K562 (cell line): Measurements from ENCODE around the gene ULK3. TPM values are rescaled to one million over a fixed set of nuclear protein-coding genes. Genes with fewer than 3 reads are reported as not detected.
A peak's percentile ranks its signal among the peaks of the same experiment; 100 is the strongest.

ENCODE experiments used
- BCOR ChIP-seq: fragments of 450-650 bp; IDR thresholded peaks from 2 replicates; pipeline ENCODE4 v1.6.1; 2016
- BDP1 ChIP-seq: IDR thresholded peaks from 3 replicates; pipeline ENCODE4 v1.6.1; 2011; ENCODE audit not compliant: insufficient read length, insufficient read depth
- BRD4 ChIP-seq: fragments of 200-600 bp; sonication (generic); IDR thresholded peaks from 2 replicates; pipeline ENCODE4 v1.6.1; 2017; ENCODE audit warnings: inconsistent platforms
- ELK3 ChIP-seq: fragments of 450-650 bp; formaldehyde crosslinking; IDR thresholded peaks from 2 replicates; pipeline ENCODE4 v1.4.0; 2020; ENCODE audit warnings: mild to moderate bottlenecking
- ESRRA ChIP-seq: fragments of 450-650 bp; IDR thresholded peaks from 2 replicates; pipeline ENCODE4 v1.6.1; 2014; ENCODE audit warnings: low read depth, mild to moderate bottlenecking, moderate library complexity, borderline replicate concordance
- FOXA3 ChIP-seq, 2 experiments: fragments of 450-650 bp in 1 of 2; sonication (generic) in 1 of 2; formaldehyde crosslinking; IDR thresholded peaks in 1 of 2; conservative IDR thresholded peaks in 1 of 2; 2 replicates each; pipeline versions ENCODE4 v1.4.0 to v1.8.0; 2020 to 2022; ENCODE audit warnings: mild to moderate bottlenecking in 2 of 2, missing genetic modification reagents in 1 of 2
- GABPB2 ChIP-seq: fragments of 250-450 bp; sonication (Bioruptor Pico); conservative IDR thresholded peaks from 2 replicates; pipeline ENCODE4 v1.5.1; 2021; ENCODE audit warnings: mild to moderate bottlenecking
- KAT2B ChIP-seq: IDR thresholded peaks from one replicate; pipeline ENCODE4 v1.6.1; 2012; ENCODE audit warnings: low read depth, mild to moderate bottlenecking, control low read depth, inconsistent platforms, low read length, moderate library complexity
- KDM4B ChIP-seq, 2 experiments: fragments of 450-650 bp in 1 of 2; sonication (generic) in 1 of 2; IDR thresholded peaks; 2 replicates each; pipeline ENCODE4 v1.6.1; 2016 to 2017; ENCODE audit warnings: borderline replicate concordance in 2 of 2, antibody characterized with exemption in 1 of 2, low read depth in 1 of 2, mild to moderate bottlenecking in 1 of 2
- MYNN ChIP-seq, 2 experiments: sonication (generic); formaldehyde crosslinking in 1 of 2; IDR thresholded peaks; 2 replicates each; pipeline versions ENCODE4 v1.5.0 to v1.6.1; 2016 to 2020; ENCODE audit warnings: antibody characterized with exemption in 1 of 2, missing genetic modification reagents in 1 of 2
- NELFE ChIP-seq: IDR thresholded peaks from 2 replicates; pipeline ENCODE4 v1.6.1; 2011; ENCODE audit warnings: mild to moderate bottlenecking; ENCODE audit not compliant: insufficient read depth, insufficient read length
- NR3C1 ChIP-seq: sonication (generic); formaldehyde crosslinking; IDR thresholded peaks from 2 replicates; pipeline ENCODE4 v1.8.1; 2022; ENCODE audit warnings: missing genetic modification reagents
- POLR2B ChIP-seq: fragments of 450-650 bp; IDR thresholded peaks from 2 replicates; pipeline ENCODE4 v1.6.1; 2018; ENCODE audit warnings: low read depth; ENCODE audit not compliant: partially characterized antibody
- PTRF ChIP-seq: fragments of 450-650 bp; IDR thresholded peaks from 2 replicates; pipeline ENCODE4 v1.6.1; 2016; ENCODE audit warnings: mild to moderate bottlenecking, missing genetic modification characterization, missing compliant biosample characterization
- RBM25 ChIP-seq: fragments of 200-400 bp; formaldehyde crosslinking; IDR thresholded peaks from 2 replicates; pipeline ENCODE4 v1.6.1; 2018; ENCODE audit warnings: low read length, low read depth, moderate library complexity; ENCODE audit not compliant: severe bottlenecking
- TAF1 ChIP-seq: IDR thresholded peaks from 2 replicates; pipeline ENCODE4 v1.6.1; 2011; ENCODE audit warnings: mild to moderate bottlenecking, low read length, moderate library complexity; ENCODE audit not compliant: insufficient read depth, control insufficient read depth, severe bottlenecking; ENCODE audit errors: extremely low read depth
- TAF7 ChIP-seq: fragments of 450-650 bp; IDR thresholded peaks from 2 replicates; pipeline ENCODE4 v1.6.1; 2016; ENCODE audit warnings: missing genetic modification characterization, missing compliant biosample characterization
- TAF9B ChIP-seq: fragments of 450-650 bp; IDR thresholded peaks from 2 replicates; pipeline ENCODE4 v1.6.1; 2018; ENCODE audit warnings: mild to moderate bottlenecking; ENCODE audit not compliant: partially characterized antibody
- TEAD1 ChIP-seq, 2 experiments: fragments of 450-650 bp in 1 of 2; sonication (generic) in 1 of 2; formaldehyde crosslinking; IDR thresholded peaks; 2 replicates each; pipeline versions ENCODE4 v1.4.0 to v1.8.0; 2020 to 2022; ENCODE audit warnings: mild to moderate bottlenecking in 2 of 2, missing genetic modification reagents in 1 of 2
- THRA ChIP-seq: fragments of 450-650 bp; IDR thresholded peaks from 2 replicates; pipeline ENCODE4 v1.6.1; 2017; ENCODE audit warnings: mild to moderate bottlenecking, moderate library complexity
- ZNF224 ChIP-seq: sonication (generic); formaldehyde crosslinking; IDR thresholded peaks from 2 replicates; pipeline ENCODE4 v1.8.0; 2022; ENCODE audit warnings: mild to moderate bottlenecking, missing genetic modification reagents
- ZNF75A ChIP-seq: fragments of 450-650 bp; formaldehyde crosslinking; IDR thresholded peaks from 2 replicates; pipeline ENCODE4 v1.4.0; 2020; ENCODE audit warnings: mild to moderate bottlenecking
- polyA plus RNA-seq, 8 experiments: library from polyadenylated mRNA; depleted of rRNA in 4 of 8; stranded (reverse) in 5 of 8; unstranded in 3 of 8; fragments of >200 nt; fragmentation: Nextera tagmentation in 2 of 8; fragmentation: Illumina TruSeq in 1 of 8; extraction: Ambion mirVana in 2 of 8; extraction: Trizol in 1 of 8; gene quantifications; 2 replicates each; pipeline versions ENCODE4 v1.2.1 to v1.2.3, GENCODE V29; 2011 to 2014; ENCODE audit warnings: inconsistent platforms in 1 of 8, missing spikeins in 1 of 8
- total RNA-seq, 7 experiments: library from RNA; depleted of rRNA in 6 of 7; stranded (reverse); fragments of >200 nt in 6 of 7; fragmentation: Illumina TruSeq in 2 of 7; extraction: Trizol in 2 of 7; gene quantifications; 2 replicates each; pipeline versions ENCODE4 v1.2.1 to v1.2.3, GENCODE V29; 2011 to 2021; ENCODE audit warnings: low replicate concordance in 1 of 7
- TF ChIP-seq, protein P1 (sequence below), 2 experiments: fragments of 150-350 bp in 1 of 2; IDR thresholded peaks; 2 replicates each; pipeline ENCODE4 v1.6.1; 2012 to 2016; ENCODE audit warnings: low read depth in 2 of 2, low read length in 2 of 2, mild to moderate bottlenecking in 1 of 2, moderate library complexity in 1 of 2

Gene ULK3
- total and polyA plus RNA-seq, 9 of the 15 experiments (the other 6 are each of a cell fraction or from before 2014, with no cell fraction given): 0.68 to 68.0 (median 34.9) TPM

GRCh38 chr15:74873036-74873755 lies 30.2 kb upstream of the ULK3 start, which contains the start of gene SCAMP2 (continued):
- TF ChIP-seq BDP1 (no peak), KAT2B (no peak), KDM4B (IDR thresholded peaks at IDR 0.05; ENCODE audit: borderline replicate concordance in 2 of 2, low read depth in 1 of 2) (no peak), THRA (no peak), BCOR (no peak), FOXA3 (CRISPR knock-in tag; conservative IDR thresholded peaks at IDR 0.05 in 1 of 2, IDR thresholded peaks at IDR 0.05 in 1 of 2) (0 out of 4 replicates have a peak, but pooled peaks of 1 of the 2 experiments have one; percentile 19), ZNF224 (CRISPR knock-in tag) (no peak), ZNF75A (CRISPR knock-in tag) (no peak), TAF9B (no peak), TAF7 (no peak; the same call in 1 of the 2 replicates), TEAD1 (CRISPR knock-in tag; IDR thresholded peaks at IDR 0.05) (no peak; a peak in 2 of 4 replicates), GABPB2 (CRISPR knock-in tag) (no peak), POLR2B (peak; percentile 92), ESRRA (no peak), BRD4 (no peak), TAF1 (peak; percentile 77), PTRF (tag) (no peak), MYNN (IDR thresholded peaks at IDR 0.05) (no peak), MYNN (CRISPR knock-in tag; IDR thresholded peaks at IDR 0.05) (no peak), NR3C1 (no peak), NELFE (no peak), RBM25 (peak; percentile 74), ELK3 (no peak)
- TF ChIP-seq, protein P1, sequence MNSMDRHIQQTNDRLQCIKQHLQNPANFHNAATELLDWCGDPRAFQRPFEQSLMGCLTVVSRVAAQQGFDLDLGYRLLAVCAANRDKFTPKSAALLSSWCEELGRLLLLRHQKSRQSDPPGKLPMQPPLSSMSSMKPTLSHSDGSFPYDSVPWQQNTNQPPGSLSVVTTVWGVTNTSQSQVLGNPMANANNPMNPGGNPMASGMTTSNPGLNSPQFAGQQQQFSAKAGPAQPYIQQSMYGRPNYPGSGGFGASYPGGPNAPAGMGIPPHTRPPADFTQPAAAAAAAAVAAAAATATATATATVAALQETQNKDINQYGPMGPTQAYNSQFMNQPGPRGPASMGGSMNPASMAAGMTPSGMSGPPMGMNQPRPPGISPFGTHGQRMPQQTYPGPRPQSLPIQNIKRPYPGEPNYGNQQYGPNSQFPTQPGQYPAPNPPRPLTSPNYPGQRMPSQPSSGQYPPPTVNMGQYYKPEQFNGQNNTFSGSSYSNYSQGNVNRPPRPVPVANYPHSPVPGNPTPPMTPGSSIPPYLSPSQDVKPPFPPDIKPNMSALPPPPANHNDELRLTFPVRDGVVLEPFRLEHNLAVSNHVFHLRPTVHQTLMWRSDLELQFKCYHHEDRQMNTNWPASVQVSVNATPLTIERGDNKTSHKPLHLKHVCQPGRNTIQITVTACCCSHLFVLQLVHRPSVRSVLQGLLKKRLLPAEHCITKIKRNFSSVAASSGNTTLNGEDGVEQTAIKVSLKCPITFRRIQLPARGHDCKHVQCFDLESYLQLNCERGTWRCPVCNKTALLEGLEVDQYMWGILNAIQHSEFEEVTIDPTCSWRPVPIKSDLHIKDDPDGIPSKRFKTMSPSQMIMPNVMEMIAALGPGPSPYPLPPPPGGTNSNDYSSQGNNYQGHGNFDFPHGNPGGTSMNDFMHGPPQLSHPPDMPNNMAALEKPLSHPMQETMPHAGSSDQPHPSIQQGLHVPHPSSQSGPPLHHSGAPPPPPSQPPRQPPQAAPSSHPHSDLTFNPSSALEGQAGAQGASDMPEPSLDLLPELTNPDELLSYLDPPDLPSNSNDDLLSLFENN (IDR thresholded peaks at IDR 0.05; ENCODE audit: low read depth in 2 of 2, low read length in 2 of 2): no peak
